SH-SY5Y (cell line): ENCODE data around the gene GEN1.

Experiments
- GATA2 ChIP-seq: IDR thresholded peaks from 2 replicates; pipeline ENCODE4 v1.6.1; 2011; ENCODE audit warnings: mild to moderate bottlenecking, low read depth, low read length
- GATA3 ChIP-seq: IDR thresholded peaks from 2 replicates; pipeline ENCODE4 v1.6.1; 2011; ENCODE audit warnings: low read depth, mild to moderate bottlenecking, low read length, moderate library complexity

DNA sequence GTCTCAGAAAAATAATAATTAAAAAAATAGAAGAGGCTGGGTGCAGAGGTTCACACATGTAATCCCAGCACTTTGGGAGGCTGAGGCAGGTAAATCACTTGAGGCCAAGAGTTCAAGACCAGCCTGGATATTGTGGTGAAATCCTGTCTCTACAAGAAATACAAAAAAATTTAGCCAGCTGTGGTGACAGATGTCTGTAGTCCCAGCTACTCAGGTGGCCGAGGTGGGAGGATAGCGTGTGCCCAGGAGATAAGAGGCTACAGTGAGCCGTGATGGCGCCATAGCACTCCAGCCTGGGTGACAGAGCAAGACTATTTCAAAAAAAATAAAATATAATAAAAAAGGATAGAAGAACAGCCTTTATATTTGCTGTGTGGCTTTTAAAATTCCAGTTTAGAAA lies 36.3 kb upstream of the GEN1 start:
- TF ChIP-seq GATA3, result no peak
- no peak for TF ChIP-seq GATA2
